Neural progenitor cell (in vitro differentiated cells): Measurements from ENCODE around the gene POU6F2.
"Not testable (repeated sequence)": the region's sequence is repeated elsewhere in the genome, so short reads cannot be mapped to it uniquely, and the experiment has no call there.

ENCODE experiments used
- EZH2 ChIP-seq: fragments of 200-600 bp; sonication (generic); IDR thresholded peaks from 2 replicates; pipeline ENCODE4 v1.6.1; 2017; ENCODE audit warnings: antibody characterized with exemption, mild to moderate bottlenecking, moderate library complexity
- TF ChIP-seq, protein P1 (sequence below): fragments of 200-600 bp; sonication (generic); IDR thresholded peaks from 2 replicates; pipeline ENCODE4 v1.5.1; 2017; ENCODE audit warnings: antibody characterized with exemption, mild to moderate bottlenecking

DNA sequence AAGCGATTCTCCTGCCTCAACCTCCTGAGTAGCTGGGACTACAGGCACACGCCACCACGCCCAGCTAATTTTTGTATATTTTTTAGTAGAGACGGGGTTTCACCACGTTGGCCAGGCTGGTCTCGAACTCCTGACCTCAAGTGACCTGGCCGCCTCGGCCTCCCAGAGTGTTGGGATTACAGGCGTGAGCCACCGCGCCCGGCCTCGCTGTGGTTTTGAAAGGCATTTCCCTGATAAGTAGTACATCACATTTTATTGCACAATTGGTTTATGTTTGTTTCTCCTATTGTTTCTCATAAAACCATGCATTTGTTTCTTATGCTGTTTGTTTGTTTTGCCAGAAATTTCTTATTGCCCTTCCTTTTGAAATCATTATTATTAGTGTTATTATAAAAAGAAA, 353.9 kb downstream of the POU6F2 start:
- TF ChIP-seq, protein P1, sequence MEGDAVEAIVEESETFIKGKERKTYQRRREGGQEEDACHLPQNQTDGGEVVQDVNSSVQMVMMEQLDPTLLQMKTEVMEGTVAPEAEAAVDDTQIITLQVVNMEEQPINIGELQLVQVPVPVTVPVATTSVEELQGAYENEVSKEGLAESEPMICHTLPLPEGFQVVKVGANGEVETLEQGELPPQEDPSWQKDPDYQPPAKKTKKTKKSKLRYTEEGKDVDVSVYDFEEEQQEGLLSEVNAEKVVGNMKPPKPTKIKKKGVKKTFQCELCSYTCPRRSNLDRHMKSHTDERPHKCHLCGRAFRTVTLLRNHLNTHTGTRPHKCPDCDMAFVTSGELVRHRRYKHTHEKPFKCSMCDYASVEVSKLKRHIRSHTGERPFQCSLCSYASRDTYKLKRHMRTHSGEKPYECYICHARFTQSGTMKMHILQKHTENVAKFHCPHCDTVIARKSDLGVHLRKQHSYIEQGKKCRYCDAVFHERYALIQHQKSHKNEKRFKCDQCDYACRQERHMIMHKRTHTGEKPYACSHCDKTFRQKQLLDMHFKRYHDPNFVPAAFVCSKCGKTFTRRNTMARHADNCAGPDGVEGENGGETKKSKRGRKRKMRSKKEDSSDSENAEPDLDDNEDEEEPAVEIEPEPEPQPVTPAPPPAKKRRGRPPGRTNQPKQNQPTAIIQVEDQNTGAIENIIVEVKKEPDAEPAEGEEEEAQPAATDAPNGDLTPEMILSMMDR = not testable (repeated sequence)
- not testable (repeated sequence) for TF ChIP-seq EZH2
